ENCODE data around the gene RPL4.

Gene RPL4

DNA sequence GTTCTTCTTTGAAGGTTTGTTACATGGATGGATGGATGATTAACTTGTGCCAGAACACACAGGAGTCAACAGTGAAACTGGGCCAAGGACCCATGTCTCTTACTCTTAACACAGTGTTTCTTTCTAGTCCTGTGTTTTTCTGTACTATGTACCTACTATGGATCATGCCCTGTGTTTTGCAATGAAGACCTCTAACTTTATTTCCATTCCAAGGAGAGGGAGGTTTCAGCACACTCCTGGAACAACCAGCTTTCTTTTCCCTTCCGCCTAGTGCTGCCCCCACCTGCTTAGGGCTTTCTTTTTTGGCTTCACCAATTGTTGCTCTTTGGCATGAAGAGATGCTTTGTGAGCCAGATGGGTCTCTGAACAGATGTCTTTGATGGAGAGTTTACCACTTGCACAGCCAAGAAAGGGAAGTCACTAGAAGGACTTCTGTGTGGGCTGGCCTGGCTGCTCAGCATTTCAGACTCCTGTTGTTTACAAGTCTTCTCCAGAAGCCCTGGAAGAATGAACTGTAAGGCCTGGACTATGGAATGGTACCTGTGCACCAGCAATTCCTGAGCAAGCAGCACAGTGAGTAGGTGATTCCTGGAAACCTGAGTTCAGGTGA is 51.6 kb downstream of the RPL4 start:
- TF ChIP-seq, protein P1, sequence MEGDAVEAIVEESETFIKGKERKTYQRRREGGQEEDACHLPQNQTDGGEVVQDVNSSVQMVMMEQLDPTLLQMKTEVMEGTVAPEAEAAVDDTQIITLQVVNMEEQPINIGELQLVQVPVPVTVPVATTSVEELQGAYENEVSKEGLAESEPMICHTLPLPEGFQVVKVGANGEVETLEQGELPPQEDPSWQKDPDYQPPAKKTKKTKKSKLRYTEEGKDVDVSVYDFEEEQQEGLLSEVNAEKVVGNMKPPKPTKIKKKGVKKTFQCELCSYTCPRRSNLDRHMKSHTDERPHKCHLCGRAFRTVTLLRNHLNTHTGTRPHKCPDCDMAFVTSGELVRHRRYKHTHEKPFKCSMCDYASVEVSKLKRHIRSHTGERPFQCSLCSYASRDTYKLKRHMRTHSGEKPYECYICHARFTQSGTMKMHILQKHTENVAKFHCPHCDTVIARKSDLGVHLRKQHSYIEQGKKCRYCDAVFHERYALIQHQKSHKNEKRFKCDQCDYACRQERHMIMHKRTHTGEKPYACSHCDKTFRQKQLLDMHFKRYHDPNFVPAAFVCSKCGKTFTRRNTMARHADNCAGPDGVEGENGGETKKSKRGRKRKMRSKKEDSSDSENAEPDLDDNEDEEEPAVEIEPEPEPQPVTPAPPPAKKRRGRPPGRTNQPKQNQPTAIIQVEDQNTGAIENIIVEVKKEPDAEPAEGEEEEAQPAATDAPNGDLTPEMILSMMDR (IDR thresholded peaks at IDR 0.05; ENCODE audit: low read depth, low read length, poor library complexity, severe bottlenecking), result no peak
- TF ChIP-seq EZH2phosphoT487 (IDR thresholded peaks at IDR 0.05; ENCODE audit: borderline replicate concordance, low read length), result no peak
- H3K27me3 ChIP-seq (ENCODE audit: control insufficient read depth, low read length), result no peaks in the 10 kb centered on the region
- no peaks in the 10 kb centered on the region for H3K9me2 ChIP-seq (replicated peaks; ENCODE audit: control insufficient read depth, low read length)
- no peaks in the 10 kb centered on the region for H3K9me3 ChIP-seq (ENCODE audit: control insufficient read depth, insufficient read depth, low read length)
- H3K36me3 ChIP-seq (ENCODE audit: control insufficient read depth, low read length), result peaks cover 37% of the 10 kb centered on the region
- no peaks in the 10 kb centered on the region for H4K20me1 ChIP-seq (ENCODE audit: control insufficient read depth, insufficient read depth, low read depth, low read length)
- H3K4me1 ChIP-seq (ENCODE audit: control insufficient read depth, low read length), result peaks cover 44% of the 10 kb centered on the region
- H3K27ac ChIP-seq (ENCODE audit: low read depth, low read length), result no peak overlapping the region
- no peak overlapping the region for H3K4me3 ChIP-seq (ENCODE audit: low read length)
- peaks cover 21% of the 10 kb centered on the region for H3K79me2 ChIP-seq (ENCODE audit: control insufficient read depth, low read length)
- H3K4me2 ChIP-seq (ENCODE audit: low read length), result no peak overlapping the region
- H3F3A ChIP-seq (ENCODE audit: control insufficient read depth, insufficient read depth), result peaks cover 9% of the 10 kb centered on the region

DNA sequence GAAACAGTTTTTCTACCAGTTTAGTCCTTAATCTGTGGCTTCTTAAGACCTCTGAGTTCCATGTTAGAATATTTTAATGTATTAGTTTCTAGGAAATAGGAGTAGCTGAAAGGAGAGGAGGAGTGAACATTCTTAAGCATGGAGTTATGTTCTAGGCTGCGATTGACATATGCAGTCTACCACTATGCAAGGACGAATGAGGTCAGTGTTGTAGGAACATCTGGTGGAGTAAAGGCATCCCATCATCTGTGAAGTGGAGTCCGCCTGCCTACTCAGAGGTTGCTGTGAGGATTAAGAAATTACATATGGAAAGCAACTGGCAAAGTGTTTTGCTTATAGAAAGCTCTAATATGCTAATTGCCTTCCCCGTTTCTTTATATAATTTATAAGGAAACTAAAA is 52.2 kb downstream of the RPL4 start:
- TF ChIP-seq, protein P1 (IDR thresholded peaks at IDR 0.05; ENCODE audit: low read depth, low read length, poor library complexity, severe bottlenecking), result no peak
- TF ChIP-seq EZH2phosphoT487 (IDR thresholded peaks at IDR 0.05; ENCODE audit: borderline replicate concordance, low read length), result no peak
- H3K36me3 ChIP-seq (ENCODE audit: control insufficient read depth, low read length), result peaks cover 41% of the 10 kb centered on the region
- H3K4me1 ChIP-seq (ENCODE audit: control insufficient read depth, low read length), result peaks cover 37% of the 10 kb centered on the region
- no peak overlapping the region for H3K4me3 ChIP-seq (ENCODE audit: low read length)
- no peaks in the 10 kb centered on the region for H3K9me3 ChIP-seq (ENCODE audit: control insufficient read depth, insufficient read depth, low read length)
- H3K4me2 ChIP-seq (ENCODE audit: low read length), result no peak overlapping the region
- no peaks in the 10 kb centered on the region for H3K9me2 ChIP-seq (replicated peaks; ENCODE audit: control insufficient read depth, low read length)
- no peaks in the 10 kb centered on the region for H3K27me3 ChIP-seq (ENCODE audit: control insufficient read depth, low read length)
- no peak overlapping the region for H3K27ac ChIP-seq (ENCODE audit: low read depth, low read length)
- H3F3A ChIP-seq (ENCODE audit: control insufficient read depth, insufficient read depth), result peaks cover 9% of the 10 kb centered on the region
- no peaks in the 10 kb centered on the region for H4K20me1 ChIP-seq (ENCODE audit: control insufficient read depth, insufficient read depth, low read depth, low read length)
- peaks cover 14% of the 10 kb centered on the region for H3K79me2 ChIP-seq (ENCODE audit: control insufficient read depth, low read length)
